KBM-7 (cell line): ENCODE measurements around the gene FBXO39.
A peak's percentile ranks its signal among the peaks of the same experiment; 100 is the strongest.
"Not testable (repeated sequence)": the region's sequence is repeated elsewhere in the genome, so short reads cannot be mapped to it uniquely, and the experiment has no call there.

Experiments used
- DNase-seq: peaks from one replicate; pipeline ENCODE4 v3.0.0-alpha.2; 2015
- in situ Hi-C: fragments of 300-500 bp; cut with MboI; formaldehyde crosslinking; loops from 2 replicates; pipeline ENCODE4 v1.14.3; 2020; ENCODE audit warnings: low sequenced_read_pairs, low pct_unique_long_range_greater_than_20kb, mixed read lengths

The FBXO39 gene

GRCh38 chr17:6775871-6776405 is at the start of gene FBXO39:
Gene FBXO39 (plus strand): TSS chr17:6776215. CDS start chr17:6779869, 3,654 bp downstream.
- in situ Hi-C loops: no loop called here
- no peak for DNase-seq

- no peak for DNase-seq
- in situ Hi-C loops: no loop called here
These were observed 46.5 kb upstream of the FBXO39 start for GRCh38 chr17:6729531-6729930.

GRCh38 chr17:6746665-6747064 is 29.4 kb upstream of the FBXO39 start:
- in situ Hi-C loops, DNase-seq: not testable (repeated sequence)

DNA sequence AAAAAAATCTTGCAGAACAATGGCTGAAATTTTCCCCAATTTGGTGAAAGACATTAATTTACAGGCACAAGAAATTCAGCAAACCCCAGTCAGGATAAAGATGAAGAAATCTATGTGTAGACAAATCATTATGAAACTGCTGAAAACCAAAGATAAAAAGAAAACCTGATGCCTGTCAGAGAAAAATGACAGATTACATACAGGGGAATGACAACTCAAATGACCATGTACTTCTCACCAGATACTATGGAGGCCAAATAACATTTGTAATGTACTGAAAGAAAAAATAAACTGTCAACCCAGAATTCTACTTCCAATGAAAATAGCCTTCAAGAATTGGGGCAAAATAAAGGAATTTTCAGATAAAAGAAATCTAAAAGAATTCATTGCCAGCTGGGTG is 27.4 kb upstream of the FBXO39 start:
- DNase-seq: no peak
- in situ Hi-C loops: no loop called here

DNA sequence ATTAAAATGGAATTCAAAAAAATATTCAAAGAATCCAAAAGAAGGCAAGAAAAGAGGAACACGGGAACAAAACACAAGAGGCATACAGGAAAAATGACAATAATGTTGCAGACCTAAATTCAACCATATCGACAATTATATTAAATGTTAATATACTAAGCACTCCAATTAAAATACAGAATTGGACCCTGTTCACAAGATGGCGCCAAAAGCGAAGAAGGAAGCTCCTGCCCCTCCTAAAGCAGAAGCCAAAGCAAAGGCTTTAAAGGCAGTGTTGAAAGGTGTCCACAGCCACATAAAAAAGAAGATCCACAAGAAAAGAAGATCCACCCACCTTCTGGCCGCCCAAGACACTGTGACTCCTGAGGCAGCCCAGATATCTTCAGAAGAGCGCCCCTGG is 26.5 kb upstream of the FBXO39 start:
- in situ Hi-C loops: no loop called here
- DNase-seq: peak; percentile 13

DNA sequence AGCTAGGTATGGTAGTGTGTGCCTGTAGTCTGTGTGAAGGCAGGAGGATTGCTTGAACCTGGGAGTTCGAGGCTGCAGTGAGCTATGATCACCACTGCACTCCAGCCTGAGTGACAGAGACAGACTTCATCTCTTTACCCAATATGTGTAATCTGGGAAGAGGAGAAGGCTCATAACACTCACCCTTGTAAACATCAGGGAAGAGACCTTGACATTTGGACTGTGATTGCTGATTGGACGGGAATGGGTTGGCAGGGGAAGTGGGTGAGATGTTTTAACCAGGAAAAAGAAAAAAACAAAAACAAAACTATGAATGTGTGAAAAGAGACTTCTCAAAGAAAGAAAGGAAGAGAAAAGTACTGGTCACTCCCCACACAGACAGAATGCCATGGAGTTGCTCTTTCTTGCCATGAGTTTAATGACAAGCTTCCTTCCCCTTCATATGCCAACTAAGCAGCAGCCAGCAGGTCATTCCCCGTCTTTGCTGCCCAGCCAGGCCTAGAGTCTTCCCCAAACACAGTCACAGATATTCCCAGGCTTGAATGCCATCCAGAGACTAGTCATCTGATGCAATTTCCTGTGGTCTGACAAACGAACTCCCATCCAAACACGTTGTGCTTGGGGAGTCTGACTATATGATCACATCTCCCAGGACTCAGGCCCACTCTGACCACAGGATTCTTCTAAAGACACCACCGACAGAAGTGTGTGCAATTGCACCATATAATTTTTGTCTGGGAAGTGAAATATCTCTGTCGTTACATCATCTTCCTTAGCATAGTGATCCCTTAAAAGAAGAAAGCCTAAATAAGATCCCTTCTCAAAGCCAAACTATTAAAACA is 23.7 kb upstream of the FBXO39 start:
- DNase-seq: peak; percentile 81
- in situ Hi-C loops: no loop called here

GRCh38 chr17:6753006-6753445 is 23.0 kb upstream of the FBXO39 start:
- in situ Hi-C loops: no loop called here
- DNase-seq: peak; percentile 88

DNA sequence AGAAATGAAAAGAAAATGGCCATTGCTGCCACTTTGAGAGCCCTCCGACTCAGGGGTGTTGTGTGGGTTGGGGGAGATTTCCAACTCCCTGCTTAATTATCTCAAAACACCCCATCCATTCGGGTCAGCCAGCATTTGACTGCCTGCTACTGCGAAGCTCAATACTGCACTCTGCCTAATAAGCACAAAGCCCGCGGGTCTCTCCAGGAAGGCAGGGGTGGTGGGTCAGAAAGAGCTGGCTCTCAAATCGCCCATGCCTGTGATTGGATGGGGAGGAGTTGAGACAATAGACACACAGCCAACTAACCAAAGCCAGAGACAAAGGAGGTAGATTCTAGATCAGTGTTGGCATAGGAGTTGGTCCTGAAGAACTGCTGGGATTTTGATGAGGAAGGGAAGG is 22.5 kb upstream of the FBXO39 start:
- no peak for DNase-seq
- in situ Hi-C loops: no loop called here

- DNase-seq: no peak
- in situ Hi-C loops: no loop called here
These were observed 20.7 kb upstream of the FBXO39 start for GRCh38 chr17:6755281-6755680.

- DNase-seq: peak; percentile 25
- in situ Hi-C loops: no loop called here
These were observed 20.3 kb upstream of the FBXO39 start, which contains the start of gene XAF1 for GRCh38 chr17:6755731-6756184. Gene XAF1 (plus strand): TSS chr17:6756046. CDS start chr17:6756079, 33 bp downstream.

GRCh38 chr17:6756425-6757031 is 19.5 kb upstream of the FBXO39 start:
- no peak for DNase-seq

DNA sequence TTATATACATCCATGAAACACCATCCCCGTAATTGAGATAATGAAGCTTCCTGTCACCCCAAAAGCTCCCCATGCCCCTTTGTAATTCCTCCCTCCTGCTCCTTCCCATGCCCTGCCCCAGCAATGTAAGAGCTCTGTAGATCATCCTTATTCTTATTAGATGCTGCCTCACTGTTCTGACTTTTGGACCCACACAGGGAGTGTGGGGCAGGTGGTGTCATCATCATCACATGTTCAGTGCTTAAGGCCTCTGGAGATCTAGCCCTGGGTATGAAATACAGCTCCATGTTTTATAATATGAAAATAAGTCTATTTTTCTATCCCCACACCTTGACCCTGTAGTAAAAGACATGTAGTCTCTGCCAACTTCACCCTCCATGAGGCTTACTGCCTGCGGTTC is 18.3 kb upstream of the FBXO39 start:
- in situ Hi-C loops: no loop called here
- no peak for DNase-seq

More at GRCh38 chr17:6756425-6757031, 19.5 kb upstream of the FBXO39 start:
- in situ Hi-C loops: no loop called here

GRCh38 chr17:6761779-6762178 is 14.2 kb upstream of the FBXO39 start:
- in situ Hi-C loops: no loop called here
- no peak for DNase-seq

DNA sequence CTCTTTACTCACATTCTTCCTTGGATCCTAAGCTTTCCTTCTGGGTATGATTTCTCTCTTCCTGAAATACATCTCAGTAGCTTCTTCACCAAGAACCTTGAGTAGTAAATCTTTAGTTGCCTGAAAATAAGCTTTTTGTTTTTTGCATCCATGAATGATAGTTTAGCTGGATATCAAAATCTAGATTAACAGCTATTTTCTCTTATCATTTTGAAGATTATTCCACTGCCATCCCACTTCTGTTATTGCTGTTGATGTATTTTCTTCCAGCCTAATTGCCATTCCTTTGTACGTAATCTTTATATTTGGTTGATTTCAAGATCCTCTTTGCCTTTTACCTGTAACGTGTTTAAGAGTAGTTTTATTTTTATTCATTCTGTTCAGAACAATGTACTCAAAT is 7.6 kb upstream of the FBXO39 start:
- no peak for DNase-seq
- in situ Hi-C loops: no loop called here

- no peak for DNase-seq
- in situ Hi-C loops: no loop called here
These were observed 4.0 kb upstream of the FBXO39 start for GRCh38 chr17:6772016-6772415.

DNA sequence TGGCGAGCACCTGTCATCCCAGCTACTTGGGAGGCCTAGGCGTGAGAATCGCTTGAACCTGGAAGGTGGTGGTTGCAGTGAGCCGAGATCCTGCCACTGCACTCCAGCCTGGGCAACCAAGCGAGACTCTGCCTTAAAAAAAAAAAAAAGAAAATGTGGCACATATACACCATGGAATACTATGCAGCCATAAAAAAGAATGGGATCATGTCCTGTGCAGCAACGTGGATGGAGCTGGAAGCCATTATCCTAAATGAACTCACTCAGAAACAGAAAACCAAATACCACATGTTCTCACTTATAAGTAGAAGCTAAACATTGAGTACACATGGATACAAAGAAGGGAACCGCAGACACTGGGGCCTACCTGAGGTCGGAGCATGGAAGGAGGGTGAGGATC is 1.1 kb upstream of the FBXO39 start:
- in situ Hi-C loops, DNase-seq: not testable (repeated sequence)

DNA sequence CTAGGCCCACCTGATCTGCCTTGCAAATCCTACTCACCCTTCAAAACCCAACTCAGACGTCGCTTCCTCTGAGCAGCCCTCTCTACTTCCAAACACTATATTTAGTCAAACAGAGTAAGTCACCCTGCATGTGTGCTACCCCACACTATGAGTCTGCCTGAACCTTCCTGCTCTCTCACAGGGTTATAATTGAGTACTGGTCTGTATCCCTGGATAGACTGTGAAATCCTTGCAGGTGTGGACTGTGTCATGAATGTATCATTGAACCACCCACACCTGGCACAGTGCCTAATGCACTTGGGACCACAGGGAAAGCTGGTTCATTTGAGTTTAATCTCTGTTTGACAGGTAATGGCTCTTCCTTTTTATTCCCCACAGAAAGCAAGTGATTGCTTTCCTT is 3.4 kb downstream of the FBXO39 start:
- in situ Hi-C loops: no loop called here
- no peak for DNase-seq

- in situ Hi-C loops: no loop called here
- no peak for DNase-seq
These were observed 4.0 kb downstream of the FBXO39 start for GRCh38 chr17:6780001-6780400.

- DNase-seq: peak; percentile 71
- in situ Hi-C loops: no loop called here
These were observed 4.9 kb downstream of the FBXO39 start for GRCh38 chr17:6780886-6781285.

DNA sequence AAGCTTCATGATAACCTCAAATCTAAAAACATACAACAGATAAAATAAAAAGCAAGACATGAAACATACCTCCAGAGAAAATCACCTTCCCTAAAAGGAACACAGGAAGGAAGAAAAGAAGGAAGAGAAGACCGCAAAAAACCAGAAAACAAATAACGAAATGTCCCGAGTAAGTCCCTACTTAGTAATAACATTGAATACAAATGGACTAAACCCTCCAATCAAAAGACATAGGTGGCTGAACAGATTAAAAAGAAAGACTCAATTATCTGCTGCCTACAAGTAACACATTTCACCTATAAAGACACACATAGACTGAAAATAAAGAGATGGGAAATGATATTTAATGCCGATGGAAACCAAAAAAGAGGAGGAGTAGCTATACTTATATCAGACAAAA is 6.2 kb downstream of the FBXO39 start:
- in situ Hi-C loops: no loop called here
- no peak for DNase-seq
